ENCODE measurements around the gene ADAMTS13.
"Not testable (repeated sequence)": the region's sequence is repeated elsewhere in the genome, so short reads cannot be mapped to it uniquely, and the experiment has no call there.

DNA sequence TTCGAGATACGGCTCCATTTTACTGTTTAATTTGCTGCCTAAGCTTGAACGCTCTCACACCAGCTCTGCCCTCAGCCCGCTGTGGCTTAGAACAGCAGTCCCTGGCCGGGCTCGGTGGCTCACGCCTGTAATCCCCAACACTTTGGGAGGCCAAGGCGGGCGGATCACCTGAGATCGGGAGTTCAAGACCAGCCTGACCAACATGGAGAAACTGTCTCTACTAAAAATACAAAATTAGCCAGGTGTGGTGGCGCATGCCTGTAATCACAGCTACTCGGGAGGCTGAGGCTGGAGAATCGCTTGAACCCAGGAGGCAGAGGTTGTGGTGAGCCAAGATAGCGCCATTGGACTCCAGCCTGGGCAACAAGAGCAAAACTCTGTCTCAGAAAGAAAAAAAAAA, 44.9 kb upstream of the ADAMTS13 start:
- TF ChIP-seq, protein P1, sequence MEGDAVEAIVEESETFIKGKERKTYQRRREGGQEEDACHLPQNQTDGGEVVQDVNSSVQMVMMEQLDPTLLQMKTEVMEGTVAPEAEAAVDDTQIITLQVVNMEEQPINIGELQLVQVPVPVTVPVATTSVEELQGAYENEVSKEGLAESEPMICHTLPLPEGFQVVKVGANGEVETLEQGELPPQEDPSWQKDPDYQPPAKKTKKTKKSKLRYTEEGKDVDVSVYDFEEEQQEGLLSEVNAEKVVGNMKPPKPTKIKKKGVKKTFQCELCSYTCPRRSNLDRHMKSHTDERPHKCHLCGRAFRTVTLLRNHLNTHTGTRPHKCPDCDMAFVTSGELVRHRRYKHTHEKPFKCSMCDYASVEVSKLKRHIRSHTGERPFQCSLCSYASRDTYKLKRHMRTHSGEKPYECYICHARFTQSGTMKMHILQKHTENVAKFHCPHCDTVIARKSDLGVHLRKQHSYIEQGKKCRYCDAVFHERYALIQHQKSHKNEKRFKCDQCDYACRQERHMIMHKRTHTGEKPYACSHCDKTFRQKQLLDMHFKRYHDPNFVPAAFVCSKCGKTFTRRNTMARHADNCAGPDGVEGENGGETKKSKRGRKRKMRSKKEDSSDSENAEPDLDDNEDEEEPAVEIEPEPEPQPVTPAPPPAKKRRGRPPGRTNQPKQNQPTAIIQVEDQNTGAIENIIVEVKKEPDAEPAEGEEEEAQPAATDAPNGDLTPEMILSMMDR (conservative IDR thresholded peaks at IDR 0.05 in 1 of 2, IDR thresholded peaks at IDR 0.05 in 1 of 2; ENCODE audit: low read depth in 1 of 2, low read length in 2 of 2) = not testable (repeated sequence)
- not testable (repeated sequence) for TF ChIP-seq EZH2 (IDR thresholded peaks at IDR 0.05; ENCODE audit: low read length, missing control alignments)
